ENCODE measurements around the gene AGRN.
"Not testable (repeated sequence)": the region's sequence is repeated elsewhere in the genome, so short reads cannot be mapped to it uniquely, and the experiment has no call there.

AGRN gene

GRCh38 chr1:1019122-1019999 is 559 bp upstream of the AGRN start:
- peak; percentile 58 to 68 (median 64) for DNase-seq (ENCODE audit: low read depth in 2 of 3, low spot score in 2 of 3)

DNA sequence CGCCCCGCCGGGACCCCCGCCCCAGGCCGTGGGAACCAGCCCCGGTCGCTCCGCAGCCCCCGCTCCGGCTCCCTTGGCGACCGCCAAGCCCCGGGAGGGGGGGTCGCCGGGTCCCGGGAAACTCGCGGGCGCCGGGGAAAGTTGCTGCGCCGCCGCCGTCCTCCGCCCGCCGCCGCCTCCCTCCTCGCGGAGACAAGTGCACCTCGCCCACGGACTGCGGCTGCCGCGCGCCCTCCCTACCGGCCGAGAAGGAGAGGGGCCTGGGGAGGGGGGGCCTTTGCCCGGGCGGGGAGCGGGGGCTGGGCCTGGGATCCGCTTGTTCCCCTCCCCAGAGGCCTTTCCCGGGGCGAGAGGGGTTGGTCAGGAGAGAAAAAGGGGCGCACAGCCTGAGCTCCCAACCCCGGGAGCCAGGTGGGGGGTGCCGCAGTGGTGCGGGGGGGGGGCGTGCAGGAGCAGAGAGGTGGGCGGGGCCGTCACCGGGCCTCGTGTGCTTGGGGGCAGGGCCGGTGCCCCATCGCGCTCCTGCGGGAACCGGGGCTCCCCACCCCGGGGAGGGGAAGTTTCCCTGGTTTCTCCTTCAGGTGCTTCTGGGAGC is 592 bp downstream of the AGRN start:
- DNase-seq (ENCODE audit: low read depth in 2 of 3, low spot score in 2 of 3), result no peak

- DNase-seq (ENCODE audit: low read depth in 2 of 3, low spot score in 2 of 3), result no peak
These were observed 1.3 kb downstream of the AGRN start for GRCh38 chr1:1021010-1021919.

GRCh38 chr1:1021920-1022259 is 2.0 kb downstream of the AGRN start:
- DNase-seq (ENCODE audit: low read depth in 2 of 3, low spot score in 2 of 3), result no peak

DNA sequence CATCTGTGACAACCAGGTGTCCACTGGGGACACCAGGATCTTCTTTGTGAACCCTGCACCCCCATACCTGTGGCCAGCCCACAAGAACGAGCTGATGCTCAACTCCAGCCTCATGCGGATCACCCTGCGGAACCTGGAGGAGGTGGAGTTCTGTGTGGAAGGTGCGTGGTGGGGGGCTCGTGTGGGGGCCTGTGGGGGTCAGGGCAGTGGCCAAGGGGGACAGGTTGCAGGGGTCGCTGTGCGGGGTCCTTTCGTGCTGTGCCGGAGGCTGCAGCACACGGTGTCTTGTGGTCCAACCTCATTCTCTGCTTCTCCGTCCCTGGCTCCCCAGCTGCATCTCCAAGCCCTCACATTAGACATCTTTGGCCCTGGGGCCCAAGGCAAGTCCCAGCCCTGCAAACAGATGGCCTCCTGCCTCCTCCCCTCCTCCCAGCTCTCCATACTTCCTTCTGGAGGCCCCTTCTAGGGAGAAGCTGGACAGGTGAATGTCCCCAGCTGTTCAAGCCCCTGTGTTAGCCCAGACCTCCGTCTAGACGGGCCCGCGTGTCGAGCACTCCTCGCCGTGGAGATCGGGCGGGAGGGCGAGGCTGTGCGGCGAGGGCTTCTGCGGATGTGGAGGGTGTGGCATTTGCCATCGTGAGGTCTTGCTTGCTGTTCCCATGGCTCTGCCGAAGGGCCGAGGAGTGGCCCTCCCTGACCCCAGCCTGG is 2.5 kb downstream of the AGRN start:
- DNase-seq (ENCODE audit: low read depth in 2 of 3, low spot score in 2 of 3), result no peak

DNA sequence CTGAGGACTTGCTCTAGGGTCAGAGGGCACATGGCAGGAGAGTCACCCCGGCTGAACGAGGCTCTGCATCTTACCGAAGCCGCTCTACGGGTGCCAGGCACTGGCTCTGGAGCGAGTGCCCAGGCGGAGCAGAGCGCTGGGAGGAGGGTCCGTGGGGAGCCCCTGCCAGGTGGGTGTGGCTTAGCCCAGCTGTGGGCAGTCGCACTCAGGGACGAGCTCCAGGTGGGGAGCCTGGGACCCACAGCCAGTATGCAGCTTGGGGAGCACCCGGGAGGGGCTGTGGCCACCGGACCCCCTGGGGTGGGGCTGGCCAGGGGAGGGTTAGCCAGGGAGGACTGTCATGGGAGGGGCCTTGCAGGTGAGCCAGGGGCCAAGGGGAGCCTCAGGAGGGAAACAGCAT is 3.8 kb downstream of the AGRN start:
- no peak for DNase-seq (ENCODE audit: low read depth in 2 of 3, low spot score in 2 of 3)

- no peak for DNase-seq (ENCODE audit: low read depth in 2 of 3, low spot score in 2 of 3)
These were observed 4.3 kb downstream of the AGRN start for GRCh38 chr1:1024149-1024770.

DNA sequence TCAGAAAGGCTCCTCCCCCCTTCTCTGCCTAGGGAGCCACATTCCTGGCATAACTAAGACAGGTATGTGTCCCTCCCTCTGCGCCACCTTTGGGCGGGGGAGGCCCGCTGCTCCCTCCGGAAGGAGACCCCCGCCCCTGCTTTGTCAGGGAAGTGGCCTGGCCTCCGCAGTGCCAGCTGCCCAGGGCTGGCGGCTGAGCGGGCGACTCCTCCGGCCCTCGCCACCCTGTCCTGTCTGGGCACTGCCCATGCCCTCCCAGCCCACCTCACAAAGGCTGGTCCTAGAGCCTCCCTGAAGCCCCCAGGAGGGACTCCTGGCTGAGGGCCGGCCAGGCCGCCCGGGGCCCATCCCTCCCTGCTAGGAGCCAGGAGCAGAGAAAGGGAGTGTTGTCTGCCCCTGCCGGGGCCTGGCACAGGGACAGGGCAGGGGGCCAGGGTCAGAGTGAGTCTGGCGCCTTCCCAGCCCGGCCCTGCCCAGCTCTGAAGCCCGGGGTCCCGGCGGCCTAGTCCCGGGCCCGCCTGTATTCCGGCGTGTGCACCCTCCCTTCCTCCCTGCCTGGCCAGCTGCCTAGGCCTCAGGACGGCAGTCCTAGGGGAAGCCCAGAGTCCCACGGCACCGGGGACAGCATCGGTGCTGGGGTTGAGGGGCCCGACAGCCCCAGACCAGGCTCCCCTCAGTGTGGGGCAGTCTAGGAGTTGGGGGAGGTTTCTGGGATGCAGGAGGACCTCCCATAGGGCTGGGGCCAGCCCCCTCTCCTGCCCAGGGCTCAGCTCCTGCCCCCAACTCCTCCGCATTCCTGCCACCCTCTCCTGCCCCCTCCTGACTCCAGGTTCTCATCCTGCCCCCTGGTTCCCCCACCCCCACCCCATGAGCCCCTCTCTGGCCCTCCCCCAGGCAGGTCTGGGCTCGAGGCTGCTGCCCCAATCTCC is 5.1 kb downstream of the AGRN start:
- no peak for DNase-seq (ENCODE audit: low read depth in 2 of 3, low spot score in 2 of 3)

DNA sequence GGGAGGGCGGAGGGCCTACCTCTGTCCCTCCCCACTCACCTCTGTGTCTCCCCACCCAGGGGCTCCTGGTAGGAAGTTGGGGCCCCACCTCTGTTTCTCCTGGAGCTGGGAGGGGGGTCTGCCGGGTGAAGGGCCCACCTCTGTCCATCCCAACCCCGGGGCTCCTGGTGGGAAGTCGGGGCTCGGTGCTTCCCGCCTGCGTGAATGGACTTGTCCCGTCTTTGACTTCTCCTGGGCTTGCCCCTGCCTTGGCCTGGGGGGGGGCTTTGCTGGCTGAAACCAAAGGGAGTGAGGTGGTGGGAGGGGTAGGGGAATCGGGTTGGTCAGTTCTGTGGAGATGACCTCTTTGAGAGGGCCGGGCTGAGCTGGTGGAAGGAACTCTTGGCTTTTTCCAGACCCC is 5.8 kb downstream of the AGRN start:
- no peak for DNase-seq (ENCODE audit: low read depth in 2 of 3, low spot score in 2 of 3)

- DNase-seq (ENCODE audit: low read depth in 2 of 3, low spot score in 2 of 3), result no peak
These were observed 6.9 kb downstream of the AGRN start for GRCh38 chr1:1026599-1027413.

DNA sequence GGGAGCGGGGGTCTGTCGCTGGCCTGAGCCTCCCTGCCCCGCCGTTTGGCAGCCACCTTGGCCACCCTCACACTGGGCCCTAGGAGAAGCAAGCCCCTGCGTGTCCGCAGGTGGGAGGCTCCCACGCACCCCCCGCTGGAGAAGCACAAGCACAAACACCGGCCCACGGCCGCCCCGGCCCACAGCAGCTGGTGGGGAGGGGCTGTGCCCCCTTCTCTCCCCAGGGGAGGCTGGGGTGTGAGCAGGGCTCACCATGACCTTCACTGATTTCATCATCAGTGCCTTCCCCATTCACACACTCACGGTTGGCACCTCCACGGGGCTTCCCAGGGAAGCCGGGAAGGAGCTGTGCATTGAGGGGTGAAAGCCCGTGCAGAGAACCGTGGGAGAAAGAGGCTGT is 7.9 kb downstream of the AGRN start:
- DNase-seq (ENCODE audit: low read depth in 2 of 3, low spot score in 2 of 3), result no peak

GRCh38 chr1:1030867-1031658 is 11.1 kb downstream of the AGRN start:
- not testable (repeated sequence) for DNase-seq (ENCODE audit: low read depth in 2 of 3, low spot score in 2 of 3)

DNA sequence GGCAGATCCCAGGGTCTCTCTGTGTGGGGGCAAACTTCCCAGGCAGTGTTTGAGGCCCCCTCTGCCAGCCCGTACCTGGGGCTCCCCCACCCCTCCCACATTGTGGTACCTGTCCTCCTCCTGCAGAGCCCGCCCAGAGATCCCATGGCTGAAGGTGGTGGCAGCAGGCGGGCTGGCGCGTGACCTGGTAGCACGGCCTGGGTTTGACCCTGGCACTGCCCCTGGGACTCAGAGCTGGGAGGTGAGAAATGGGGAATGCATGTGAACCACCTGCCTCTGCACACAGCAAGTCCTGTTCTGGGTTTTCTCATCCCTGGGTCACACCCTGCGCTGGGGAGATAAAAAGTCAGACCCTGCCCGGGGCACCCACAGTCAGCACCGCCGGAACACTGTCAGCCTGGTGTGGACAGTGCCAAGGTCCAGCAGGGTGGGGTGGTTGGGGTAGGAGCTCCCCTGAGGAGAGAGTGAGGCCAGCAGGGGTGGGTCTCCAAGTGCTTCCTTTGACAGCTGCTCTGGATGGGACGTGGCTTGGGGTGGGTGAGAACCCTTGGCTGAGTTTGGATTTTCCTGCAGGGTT is 11.8 kb downstream of the AGRN start:
- DNase-seq (ENCODE audit: low read depth in 2 of 3, low spot score in 2 of 3), result no peak

DNA sequence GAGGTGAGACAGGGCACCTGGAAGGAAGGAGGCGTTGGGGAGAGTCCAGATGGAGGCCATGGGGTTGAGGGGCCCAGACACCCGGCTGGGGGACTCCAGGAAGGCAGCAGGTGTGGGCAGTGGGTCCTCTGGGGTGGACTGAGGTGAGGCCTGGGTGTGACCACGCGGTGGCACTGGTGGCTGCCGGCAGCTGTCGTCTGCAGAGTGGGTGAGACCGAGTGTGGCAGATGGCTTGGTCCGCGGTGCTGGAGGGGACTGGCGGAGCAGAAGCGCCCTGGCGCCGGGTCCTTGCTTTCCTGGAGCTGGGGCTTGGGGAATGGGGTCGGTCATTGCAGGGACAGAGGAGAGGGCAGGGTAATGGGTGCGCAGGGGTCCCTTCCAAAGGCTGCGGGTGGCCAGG is 12.5 kb downstream of the AGRN start:
- DNase-seq (ENCODE audit: low read depth in 2 of 3, low spot score in 2 of 3), result no peak

- DNase-seq (ENCODE audit: low read depth in 2 of 3, low spot score in 2 of 3), result peak; percentile 76 to 86 (median 81)
These were observed 13.2 kb downstream of the AGRN start for GRCh38 chr1:1033009-1033587.

GRCh38 chr1:1033731-1034438 is 14.0 kb downstream of the AGRN start:
- no peak for DNase-seq (ENCODE audit: low read depth in 2 of 3, low spot score in 2 of 3)

GRCh38 chr1:1034439-1034781 is 14.5 kb downstream of the AGRN start:
- no peak for DNase-seq (ENCODE audit: low read depth in 2 of 3, low spot score in 2 of 3)

All from activated CD8-positive, alpha-beta memory T cell treated with anti-CD3 and anti-CD28 coated beads for 48 hours (primary cell).